ENCODE measurements around the gene SLFNL1. TPM values are rescaled to one million over a fixed set of nuclear protein-coding genes. Genes with fewer than 3 reads are reported as not detected.

Gene SLFNL1
- under 0.01 and 0.21 TPM in 2 replicates for total RNA-seq

GRCh38 chr1:41021526-41022308 is at the start of gene SLFNL1:
Gene SLFNL1, minus strand, starts transcription at chr1:41021725. Its CDS starts 1,065 bp downstream, at chr1:41020660.

GRCh38 chr1:40979241-40980067 is 42.1 kb downstream of the SLFNL1 start, which contains the start of gene CTPS1:
Gene CTPS1, plus strand, starts transcription at chr1:40979696. Its CDS starts 3,595 bp downstream, at chr1:40983291.

Other genes with a start within 250 kb of the SLFNL1 start
- gene KCNQ4, start 237.9 kb downstream of the SLFNL1 start, total RNA-seq, result under 0.01 and 0.07 TPM in 2 replicates
- gene CITED4, start 159.4 kb downstream of the SLFNL1 start, total RNA-seq, result 11.3 and 18.4 TPM in 2 replicates
- gene CTPS1, start 42.0 kb downstream of the SLFNL1 start, total RNA-seq, result 41.0 and 55.4 TPM in 2 replicates
- gene SCMH1, start 220.6 kb upstream of the SLFNL1 start, total RNA-seq, result 4.4 and 10.7 TPM in 2 replicates

Data from nasal cavity respiratory epithelium epithelial cell of viscerocranial mucosa (primary cell).